Panc1 (cell line): ENCODE measurements around the gene PINK1. TPM values are rescaled to one million over a fixed set of nuclear protein-coding genes. Genes with fewer than 3 reads are reported as not detected.

Source experiments
- ATAC-seq: fragments of 200-7000 bp; cut with Tn5 transposase; 2 replicates; pipeline ENCODE4 v1.9.1; 2020; ENCODE audit warnings: mild to moderate bottlenecking, moderate library complexity
- BruUV-seq: library from RNA; stranded (reverse); fragments of 400-500 nt; replicated peaks from 2 replicates; lab custom pipeline; 2021; lab: Mats Ljungman, UMichigan
- CTCF ChIA-PET: fragments of 300-600 bp; sonication (Branson Sonifier 250); formaldehyde crosslinking; loops from one replicate; lab custom pipeline; 2022; ENCODE audit warnings: antibody characterized with exemption; lab: Charles Lee
- POLR2A ChIA-PET: fragments of 300-600 bp; sonication (Branson Sonifier 250); formaldehyde crosslinking; loops from one replicate; lab custom pipeline; 2022; ENCODE audit warnings: antibody characterized with exemption; lab: Charles Lee
- DNase-seq: peaks from one replicate; pipeline ENCODE4 v3.0.0-alpha.2; 2010; ENCODE audit warnings: low read depth, low spot score
- H3K27ac ChIP-seq: 2 replicates; pipeline ENCODE4 v1.5.1; 2011; ENCODE audit warnings: mild to moderate bottlenecking, low read length, inconsistent platforms
- H3K27me3 ChIP-seq: fragments of 200-500 bp; sonication (Bioruptor generic); 2 replicates; pipeline ENCODE4 v1.6.0; 2014; ENCODE audit warnings: low read length, inconsistent platforms; ENCODE audit not compliant: control insufficient read depth, insufficient read depth
- H3K36me3 ChIP-seq: fragments of 200-500 bp; sonication (Bioruptor generic); 2 replicates; pipeline ENCODE4 v1.5.1; 2014; ENCODE audit warnings: inconsistent platforms, mild to moderate bottlenecking, low read length, moderate library complexity; ENCODE audit not compliant: control insufficient read depth, insufficient read depth
- H3K4me1 ChIP-seq: 2 replicates; pipeline ENCODE4 v1.5.1; 2011; ENCODE audit warnings: inconsistent platforms, mild to moderate bottlenecking, low read length, moderate library complexity; ENCODE audit not compliant: control insufficient read depth, insufficient read depth
- H3K4me3 ChIP-seq, 2 experiments: 2 replicates each; pipeline ENCODE4 v1.5.1; 2011 to 2012; ENCODE audit warnings: low read depth in 2 of 2, low read length in 2 of 2, mild to moderate bottlenecking in 2 of 2, inconsistent platforms in 1 of 2, moderate library complexity in 1 of 2
- H3K9me3 ChIP-seq: fragments of 200-500 bp; sonication (Bioruptor generic); 2 replicates; pipeline ENCODE4 v1.5.1; 2014; ENCODE audit warnings: low read depth, mild to moderate bottlenecking, inconsistent platforms, low read length, moderate library complexity; ENCODE audit not compliant: control insufficient read depth, insufficient read depth
- POLR2AphosphoS5 ChIP-seq: IDR thresholded peaks from 2 replicates; pipeline ENCODE4 v1.6.1; 2012; ENCODE audit warnings: mild to moderate bottlenecking, low read depth, low read length, moderate library complexity
- SIN3A ChIP-seq: IDR thresholded peaks from 2 replicates; pipeline ENCODE4 v1.6.1; 2012; ENCODE audit warnings: low read depth, mild to moderate bottlenecking, low read length, moderate library complexity, borderline replicate concordance; ENCODE audit not compliant: insufficient read depth
- TCF7L2 ChIP-seq: IDR thresholded peaks from 2 replicates; pipeline ENCODE4 v1.6.1; 2011; ENCODE audit warnings: mild to moderate bottlenecking, low read depth, low read length, inconsistent platforms
- in situ Hi-C: cut with HindIII; loops from 2 replicates; pipeline ENCODE4 v1.10.0; 2016; ENCODE audit warnings: low sequenced_read_pairs, low pct_unique_long_range_greater_than_20kb
- intact Hi-C: fragments of 100-400 bp; cut with micrococcal nuclease; formaldehyde crosslinking; loops from one replicate; pipeline ENCODE4 v1.10.0; 2022; ENCODE audit not compliant: unreplicated experiment
- total RNA-seq: library from RNA; stranded (reverse); gene quantifications from one replicate; pipeline ENCODE4 v1.2.1, GENCODE V29; 2021; ENCODE audit not compliant: unreplicated experiment
- TF ChIP-seq, protein P1 (sequence below): fragments of 450-650 bp; IDR thresholded peaks from 2 replicates; pipeline ENCODE4 v1.5.1; 2017; ENCODE audit warnings: mild to moderate bottlenecking
- TF ChIP-seq, protein P2 (sequence below), 2 experiments: IDR thresholded peaks; 2 replicates each; pipeline ENCODE4 v1.6.1; 2011 to 2012; ENCODE audit warnings: low read depth in 2 of 2, control low read depth in 1 of 2, low read length in 1 of 2, mild to moderate bottlenecking in 1 of 2, moderate library complexity in 1 of 2; ENCODE audit not compliant: insufficient read depth in 1 of 2

Gene PINK1
- total RNA-seq, 1 experiment from 2014 or later: 32.1 TPM

GRCh38 chr1:20684050-20684620 lies 50.9 kb downstream of the PINK1 start:
- TF ChIP-seq POLR2AphosphoS5: no peak
- TF ChIP-seq, protein P1, sequence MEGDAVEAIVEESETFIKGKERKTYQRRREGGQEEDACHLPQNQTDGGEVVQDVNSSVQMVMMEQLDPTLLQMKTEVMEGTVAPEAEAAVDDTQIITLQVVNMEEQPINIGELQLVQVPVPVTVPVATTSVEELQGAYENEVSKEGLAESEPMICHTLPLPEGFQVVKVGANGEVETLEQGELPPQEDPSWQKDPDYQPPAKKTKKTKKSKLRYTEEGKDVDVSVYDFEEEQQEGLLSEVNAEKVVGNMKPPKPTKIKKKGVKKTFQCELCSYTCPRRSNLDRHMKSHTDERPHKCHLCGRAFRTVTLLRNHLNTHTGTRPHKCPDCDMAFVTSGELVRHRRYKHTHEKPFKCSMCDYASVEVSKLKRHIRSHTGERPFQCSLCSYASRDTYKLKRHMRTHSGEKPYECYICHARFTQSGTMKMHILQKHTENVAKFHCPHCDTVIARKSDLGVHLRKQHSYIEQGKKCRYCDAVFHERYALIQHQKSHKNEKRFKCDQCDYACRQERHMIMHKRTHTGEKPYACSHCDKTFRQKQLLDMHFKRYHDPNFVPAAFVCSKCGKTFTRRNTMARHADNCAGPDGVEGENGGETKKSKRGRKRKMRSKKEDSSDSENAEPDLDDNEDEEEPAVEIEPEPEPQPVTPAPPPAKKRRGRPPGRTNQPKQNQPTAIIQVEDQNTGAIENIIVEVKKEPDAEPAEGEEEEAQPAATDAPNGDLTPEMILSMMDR: no peak
- Histone ChIP-seq H3K36me3 (no peaks in the 10 kb centered on the region), H3K9me3 (no peaks in the 10 kb centered on the region), H3K4me3 (no peak overlapping the region), H3K27ac (no peak overlapping the region), H3K4me1 (no peaks in the 10 kb centered on the region), H3K27me3 (no peaks in the 10 kb centered on the region)
- ATAC-seq: no peak
- no peak for DNase-seq
- no TSS peak for BruUV-seq
- in situ Hi-C loops (no loop called here), intact Hi-C loops (no loop called here)
- ChIA-PET POLR2A (no interaction called here), CTCF (no interaction called here)

DNA sequence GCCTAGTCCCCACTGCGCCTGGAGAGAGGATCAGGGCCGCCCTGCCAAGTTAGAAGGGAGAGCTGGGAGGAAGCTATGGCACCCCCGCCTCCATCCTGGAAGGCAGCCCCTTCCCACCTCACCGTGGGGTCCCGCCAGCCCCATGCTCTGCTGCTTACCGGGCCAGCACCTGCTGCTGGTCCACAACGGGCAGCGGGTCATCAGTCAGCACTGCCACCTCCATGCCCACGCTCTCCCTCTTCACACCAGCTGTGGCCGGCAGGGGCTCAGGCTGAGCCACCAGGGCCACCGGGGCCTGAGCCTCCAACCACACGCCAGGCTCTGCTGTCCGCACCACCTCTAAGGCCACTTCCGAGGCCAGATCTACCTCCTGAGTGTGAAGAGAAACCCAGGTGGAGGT lies 51.4 kb downstream of the PINK1 start:
- DNase-seq (no peak), ATAC-seq (no peak)
- Histone ChIP-seq H3K4me1 (no peaks in the 10 kb centered on the region), H3K36me3 (no peaks in the 10 kb centered on the region), H3K9me3 (no peaks in the 10 kb centered on the region), H3K27me3 (no peaks in the 10 kb centered on the region), H3K27ac (no peak overlapping the region), H3K4me3 (no peak overlapping the region)
- no TSS peak for BruUV-seq
- TF ChIP-seq TCF7L2: no peak
- TF ChIP-seq, protein P1: no peak
- POLR2A ChIA-PET: no interaction called here
- CTCF ChIA-PET: interaction anchor here (0.5 kb wide), 1 partner anchor 23 kb away, joined by 5 read pairs; the partner anchor contains the start of gene DDOST
- in situ Hi-C loops: no loop called here
- intact Hi-C loops: no loop called here

DNA sequence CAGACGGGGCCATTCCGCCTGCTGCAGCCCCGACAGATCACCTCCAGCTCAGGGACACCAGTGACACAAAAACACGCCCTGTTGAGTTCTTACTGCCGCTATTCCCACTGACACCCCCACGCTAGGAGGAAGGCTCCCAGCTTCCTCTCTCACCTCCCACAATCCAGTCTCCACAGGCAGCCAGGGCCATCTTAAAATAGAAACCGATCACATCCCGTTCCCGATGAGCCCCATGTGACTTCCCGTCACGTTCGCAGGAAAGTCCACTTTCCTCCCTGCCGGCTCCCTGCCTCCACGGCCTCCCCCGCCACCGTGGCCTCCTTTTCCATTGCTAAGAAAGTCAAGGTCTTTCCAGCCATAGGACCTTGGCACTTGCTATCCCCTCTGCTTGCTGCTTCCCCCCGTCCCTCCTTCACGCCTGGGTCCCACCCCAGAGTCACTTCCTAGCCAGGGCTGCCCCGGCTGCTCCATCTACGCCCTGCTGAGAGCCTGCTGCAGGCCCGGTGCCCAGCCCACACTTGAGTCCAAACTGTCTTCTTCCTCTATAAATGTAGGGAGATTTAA lies 51.9 kb downstream of the PINK1 start:
- ATAC-seq: no peak
- H3K27ac ChIP-seq: no peak overlapping the region
- CTCF ChIA-PET: interaction anchor here (0.5 kb wide), 1 partner anchor 24 kb away, joined by 5 read pairs; the partner anchor contains the start of gene DDOST
- DNase-seq: no peak
- H3K9me3 ChIP-seq: no peaks in the 10 kb centered on the region
- no peak overlapping the region for H3K4me3 ChIP-seq
- H3K27me3 ChIP-seq: no peaks in the 10 kb centered on the region
- no peaks in the 10 kb centered on the region for H3K36me3 ChIP-seq
- no TSS peak for BruUV-seq
- in situ Hi-C loops: no loop called here
- POLR2A ChIA-PET: no interaction called here
- TF ChIP-seq, protein P2, sequence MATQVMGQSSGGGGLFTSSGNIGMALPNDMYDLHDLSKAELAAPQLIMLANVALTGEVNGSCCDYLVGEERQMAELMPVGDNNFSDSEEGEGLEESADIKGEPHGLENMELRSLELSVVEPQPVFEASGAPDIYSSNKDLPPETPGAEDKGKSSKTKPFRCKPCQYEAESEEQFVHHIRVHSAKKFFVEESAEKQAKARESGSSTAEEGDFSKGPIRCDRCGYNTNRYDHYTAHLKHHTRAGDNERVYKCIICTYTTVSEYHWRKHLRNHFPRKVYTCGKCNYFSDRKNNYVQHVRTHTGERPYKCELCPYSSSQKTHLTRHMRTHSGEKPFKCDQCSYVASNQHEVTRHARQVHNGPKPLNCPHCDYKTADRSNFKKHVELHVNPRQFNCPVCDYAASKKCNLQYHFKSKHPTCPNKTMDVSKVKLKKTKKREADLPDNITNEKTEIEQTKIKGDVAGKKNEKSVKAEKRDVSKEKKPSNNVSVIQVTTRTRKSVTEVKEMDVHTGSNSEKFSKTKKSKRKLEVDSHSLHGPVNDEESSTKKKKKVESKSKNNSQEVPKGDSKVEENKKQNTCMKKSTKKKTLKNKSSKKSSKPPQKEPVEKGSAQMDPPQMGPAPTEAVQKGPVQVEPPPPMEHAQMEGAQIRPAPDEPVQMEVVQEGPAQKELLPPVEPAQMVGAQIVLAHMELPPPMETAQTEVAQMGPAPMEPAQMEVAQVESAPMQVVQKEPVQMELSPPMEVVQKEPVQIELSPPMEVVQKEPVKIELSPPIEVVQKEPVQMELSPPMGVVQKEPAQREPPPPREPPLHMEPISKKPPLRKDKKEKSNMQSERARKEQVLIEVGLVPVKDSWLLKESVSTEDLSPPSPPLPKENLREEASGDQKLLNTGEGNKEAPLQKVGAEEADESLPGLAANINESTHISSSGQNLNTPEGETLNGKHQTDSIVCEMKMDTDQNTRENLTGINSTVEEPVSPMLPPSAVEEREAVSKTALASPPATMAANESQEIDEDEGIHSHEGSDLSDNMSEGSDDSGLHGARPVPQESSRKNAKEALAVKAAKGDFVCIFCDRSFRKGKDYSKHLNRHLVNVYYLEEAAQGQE (IDR thresholded peaks at IDR 0.05; ENCODE audit: insufficient read depth in 1 of 2, low read depth in 2 of 2, low read length in 1 of 2): no peak
- no peak for TF ChIP-seq POLR2AphosphoS5
- no peak for TF ChIP-seq SIN3A
- no peak for TF ChIP-seq TCF7L2
- TF ChIP-seq, protein P1: no peak
- intact Hi-C loops: no loop called here
- H3K4me1 ChIP-seq: no peaks in the 10 kb centered on the region
